ENCODE data around the gene CIBAR2. TPM values are rescaled to one million over a fixed set of nuclear protein-coding genes. Genes with fewer than 3 reads are reported as not detected.

Gene CIBAR2
- total RNA-seq, 1 experiment from 2014 or later: not detected

DNA sequence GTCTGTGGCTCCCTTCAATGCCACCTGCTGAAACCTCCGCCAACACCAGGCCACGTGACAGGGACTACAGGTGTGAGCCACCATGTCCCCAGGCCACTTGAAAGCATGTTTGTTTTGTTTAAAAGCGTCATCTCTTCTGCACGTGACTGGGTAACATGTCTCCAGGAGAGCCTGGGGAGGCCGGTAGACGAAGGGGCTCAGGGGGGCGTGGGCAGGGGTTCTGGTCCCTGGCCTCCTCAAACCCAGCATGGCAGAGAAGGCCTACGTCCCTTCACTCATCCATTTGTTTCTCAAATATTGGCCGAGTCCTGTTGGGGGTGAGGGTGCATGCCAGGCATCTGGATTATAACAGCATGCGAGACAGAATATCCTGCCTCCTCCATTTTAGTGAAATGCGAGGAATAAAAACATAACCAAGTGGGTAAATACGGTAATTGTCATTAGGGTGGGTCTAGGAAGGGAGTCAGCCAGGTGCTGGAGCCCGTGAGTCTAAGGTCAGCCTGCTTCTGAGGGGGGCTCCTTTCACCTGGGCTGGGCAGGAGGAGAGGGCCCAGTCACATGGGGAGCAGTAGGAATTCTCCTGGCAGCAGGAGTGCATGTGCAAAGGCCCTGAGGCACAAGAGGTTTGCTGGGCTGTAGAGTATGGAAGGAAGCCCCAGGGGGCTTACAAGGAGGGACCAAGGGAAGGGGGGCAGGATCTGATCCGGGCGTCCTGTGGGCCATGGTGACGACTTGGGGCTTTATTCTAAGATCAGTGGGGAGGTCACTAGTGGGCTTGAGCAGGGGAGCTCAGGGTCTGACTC, 26.8 kb upstream of the CIBAR2 start:
- no peak overlapping the region for H3K4ac ChIP-seq (ENCODE audit: low read depth, low read length)
- no peak overlapping the region for H3K23ac ChIP-seq (ENCODE audit: insufficient read length, low read depth, low read length)
- H2BK20ac ChIP-seq (ENCODE audit: low read depth, low read length, poor library complexity, severe bottlenecking): no peak overlapping the region
- H3K4me1 ChIP-seq (ENCODE audit: insufficient read depth, low read length): no peaks in the 10 kb centered on the region
- no CpG with 5 or more reads among the region's 16 CpGs for WGBS (ENCODE audit: extremely low coverage, insufficient read length, low lambda C conversion rate)
- H3K27ac ChIP-seq (ENCODE audit: insufficient read length, low read depth, low read length): no peak overlapping the region
- H3K9ac ChIP-seq (ENCODE audit: extremely low read depth, insufficient read length, low read length): no peak overlapping the region
- no peak overlapping the region for H2AK5ac ChIP-seq (ENCODE audit: insufficient read length, low read length)
- no peak overlapping the region for H2BK12ac ChIP-seq (ENCODE audit: insufficient read length, low read depth, low read length)
- H3K23me2 ChIP-seq (ENCODE audit: insufficient read length, low read depth, low read length, poor library complexity, severe bottlenecking): no peaks in the 10 kb centered on the region
- no peak for DNase-seq
- no peaks in the 10 kb centered on the region for H3K79me2 ChIP-seq (ENCODE audit: insufficient read depth, low read length)
- no peak overlapping the region for H2BK15ac ChIP-seq (ENCODE audit: low read depth, low read length)
- no peak overlapping the region for H2BK5ac ChIP-seq (ENCODE audit: insufficient read length, low read length)
- H3K27me3 Mint-ChIP-seq (ENCODE audit: low read depth): peaks cover 23% of the 10 kb centered on the region
- no peak overlapping the region for H4K8ac ChIP-seq (replicated peaks; ENCODE audit: insufficient read length, low read depth, low read length)
- H3K4me3 Mint-ChIP-seq: no peak overlapping the region; a peak in 1 of 5 replicates
- no peak overlapping the region for H2AFZ ChIP-seq (ENCODE audit: low read length)
- no peak overlapping the region for H3K4me2 ChIP-seq (ENCODE audit: insufficient read depth, insufficient read length, low read length)
- H4K91ac ChIP-seq (ENCODE audit: insufficient read length, low read depth, low read length): no peak overlapping the region
- TF ChIP-seq, protein P1, sequence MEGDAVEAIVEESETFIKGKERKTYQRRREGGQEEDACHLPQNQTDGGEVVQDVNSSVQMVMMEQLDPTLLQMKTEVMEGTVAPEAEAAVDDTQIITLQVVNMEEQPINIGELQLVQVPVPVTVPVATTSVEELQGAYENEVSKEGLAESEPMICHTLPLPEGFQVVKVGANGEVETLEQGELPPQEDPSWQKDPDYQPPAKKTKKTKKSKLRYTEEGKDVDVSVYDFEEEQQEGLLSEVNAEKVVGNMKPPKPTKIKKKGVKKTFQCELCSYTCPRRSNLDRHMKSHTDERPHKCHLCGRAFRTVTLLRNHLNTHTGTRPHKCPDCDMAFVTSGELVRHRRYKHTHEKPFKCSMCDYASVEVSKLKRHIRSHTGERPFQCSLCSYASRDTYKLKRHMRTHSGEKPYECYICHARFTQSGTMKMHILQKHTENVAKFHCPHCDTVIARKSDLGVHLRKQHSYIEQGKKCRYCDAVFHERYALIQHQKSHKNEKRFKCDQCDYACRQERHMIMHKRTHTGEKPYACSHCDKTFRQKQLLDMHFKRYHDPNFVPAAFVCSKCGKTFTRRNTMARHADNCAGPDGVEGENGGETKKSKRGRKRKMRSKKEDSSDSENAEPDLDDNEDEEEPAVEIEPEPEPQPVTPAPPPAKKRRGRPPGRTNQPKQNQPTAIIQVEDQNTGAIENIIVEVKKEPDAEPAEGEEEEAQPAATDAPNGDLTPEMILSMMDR (conservative IDR thresholded peaks at IDR 0.05): no peak
- H3K27me3 ChIP-seq (ENCODE audit: insufficient read depth, low read length): no peaks in the 10 kb centered on the region
- H4K20me1 ChIP-seq (ENCODE audit: control insufficient read depth, insufficient read depth, insufficient read length): no peaks in the 10 kb centered on the region
- no peaks in the 10 kb centered on the region for H3K36me3 Mint-ChIP-seq (ENCODE audit: insufficient read depth in 1 of 3, low read depth in 3 of 3)
- H3K14ac ChIP-seq (ENCODE audit: insufficient read depth, low read length): no peak overlapping the region
- no peak overlapping the region for H3T11ph ChIP-seq (ENCODE audit: low read length)
- H3K9me3 ChIP-seq (ENCODE audit: control insufficient read depth, low read depth, low read length): no peaks in the 10 kb centered on the region
- peaks cover 0 to 3% of the 10 kb centered on the region in 2 experiments; a peak in 2 of 5 replicates for H3K9me3 Mint-ChIP-seq
- H3K18ac ChIP-seq (ENCODE audit: insufficient read length, low read depth, low read length): no peak overlapping the region
- H3K56ac ChIP-seq (ENCODE audit: insufficient read length, low read depth, low read length): no peak overlapping the region
- peaks cover 8 to 21% of the 10 kb centered on the region in 2 experiments for H3K4me1 Mint-ChIP-seq
- no peak overlapping the region for H2BK120ac ChIP-seq (ENCODE audit: low read depth, low read length, poor library complexity, severe bottlenecking)
- H3K27ac Mint-ChIP-seq: no peak overlapping the region
- H4K5ac ChIP-seq (ENCODE audit: insufficient read length, low read depth, low read length): no peak overlapping the region
- H3K79me1 ChIP-seq (ENCODE audit: insufficient read depth, low read depth, low read length, poor library complexity, severe bottlenecking): no peaks in the 10 kb centered on the region

All from H9 (cell line).